ENCODE results near the gene DAPK2. TPM values are rescaled to one million over a fixed set of nuclear protein-coding genes. Genes with fewer than 3 reads are reported as not detected.

Gene DAPK2
- total and polyA plus RNA-seq, 2 of the 13 experiments (the other 11 are each of a cell fraction or from before 2014, with no cell fraction given) = 0.33 to 0.63 TPM

GRCh38 chr15:63876085-63876662, 170.1 kb downstream of the DAPK2 start:
- no peaks in the 10 kb centered on the region for H3K36me3 ChIP-seq (replicated peaks in 1 of 2; ENCODE audit: control insufficient read depth in 1 of 2, insufficient read depth in 2 of 2, low read length in 2 of 2)
- no TSS peak for BruUV-seq (replicated peaks)
- in situ Hi-C loops (cut with HindIII; ENCODE audit: extremely low pct_ligation_motif_present, low pct_unique_long_range_greater_than_20kb) = no loop called here
- H3K27me3 ChIP-seq (ENCODE audit: control insufficient read depth in 1 of 2, insufficient read depth in 2 of 2, low read length in 2 of 2) = no peaks in the 10 kb centered on the region; a peak in 2 of 5 replicates
- H4K20me1 ChIP-seq (ENCODE audit: insufficient read depth, low read length) = no peaks in the 10 kb centered on the region
- intact Hi-C loops (cut with micrococcal nuclease; ENCODE audit: unreplicated experiment) = no loop called here
- no peak overlapping the region for H2AFZ ChIP-seq (ENCODE audit: low read length)
- H3K27ac ChIP-seq (ENCODE audit: extremely low read length, insufficient read depth, low read length) = no peak overlapping the region
- H3K4me3 ChIP-seq (replicated peaks in 1 of 3; ENCODE audit: insufficient read depth in 1 of 3, low read depth in 2 of 3, low read length in 3 of 3) = no peak overlapping the region
- POLR2A ChIA-PET = no interaction called here
- DNase-seq (ENCODE audit: low spot score) = no peak
- no peaks in the 10 kb centered on the region for H3K79me2 ChIP-seq (ENCODE audit: insufficient read depth, low read length)
- CTCF ChIA-PET (ENCODE audit: low intra/inter-chr PET ratio, low total read pairs) = no interaction called here
- 28% methylated on average over 6 of the region's 9 CpGs for WGBS (ENCODE audit: low lambda C conversion rate)
- H3K9me3 ChIP-seq (ENCODE audit: low read length) = no peaks in the 10 kb centered on the region
- FAIRE-seq = no peak
- H3K4me2 ChIP-seq (ENCODE audit: low read depth, low read length) = no peak overlapping the region
- H3K4me1 ChIP-seq (ENCODE audit: insufficient read depth, low read length) = no peaks in the 10 kb centered on the region
- no peak for ATAC-seq
- no peak overlapping the region for H3K9ac ChIP-seq (ENCODE audit: insufficient read depth, low read depth, low read length)
- no peak for TF ChIP-seq ZNF562 (CRISPR knock-in tag; IDR thresholded peaks at IDR 0.05; ENCODE audit: borderline replicate concordance)
- no peak for TF ChIP-seq ZNF407 (CRISPR knock-in tag; IDR thresholded peaks at IDR 0.05; ENCODE audit: not compliant biosample characterization)
- no peak for TF ChIP-seq HOXA5 (CRISPR knock-in tag; IDR thresholded peaks at IDR 0.05)
- no peak for TF ChIP-seq MIER2 (CRISPR knock-in tag; IDR thresholded peaks at IDR 0.05)
- TF ChIP-seq RAD21 (CRISPR knock-in tag; IDR thresholded peaks at IDR 0.05) = no peak
- no peak for TF ChIP-seq ZNF646 (CRISPR knock-in tag; IDR thresholded peaks at IDR 0.05)
- TF ChIP-seq ZFP91 (CRISPR knock-in tag; IDR thresholded peaks at IDR 0.05; ENCODE audit: borderline replicate concordance) = no peak

Measured in HepG2 (cell line).